ENCODE results near the gene TMEM92.
"Not testable (repeated sequence)": the region's sequence is repeated elsewhere in the genome, so short reads cannot be mapped to it uniquely, and the experiment has no call there.

The TMEM92 gene

DNA sequence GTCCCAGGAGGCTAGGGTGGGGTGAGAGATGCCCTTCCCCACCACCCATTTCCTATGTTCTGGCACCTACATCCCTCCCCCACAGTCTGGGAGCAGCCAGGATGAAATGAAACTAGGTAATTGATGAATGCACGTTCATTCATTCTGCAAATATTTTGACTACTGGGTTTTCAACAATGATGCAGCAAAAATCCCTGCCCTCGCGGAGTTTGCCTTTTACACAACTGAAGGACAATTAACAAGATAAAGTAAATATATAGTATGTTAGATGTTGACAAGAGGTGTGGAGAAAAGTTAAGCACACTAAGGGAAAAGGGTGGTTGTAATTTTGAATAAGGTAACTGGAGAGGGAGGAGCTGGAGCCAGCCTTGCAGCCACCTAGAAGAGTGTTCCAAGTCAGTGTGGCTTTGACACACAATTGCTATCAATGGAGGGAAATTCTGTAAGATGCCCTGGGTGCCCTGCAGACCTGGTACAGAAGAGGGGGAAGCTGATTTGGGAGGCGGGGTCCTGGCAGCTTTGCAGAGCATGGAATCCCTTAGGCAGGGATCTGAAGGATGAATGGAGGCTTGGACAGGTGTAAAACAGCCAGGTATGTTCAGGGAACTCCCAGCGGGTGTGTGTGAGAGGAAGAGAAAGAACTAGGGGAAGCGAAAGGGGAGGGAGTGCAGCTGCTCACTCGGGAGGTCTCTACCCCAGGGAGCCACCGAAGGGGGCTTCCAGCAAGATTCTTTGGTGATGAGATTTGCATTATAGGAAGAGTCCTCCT lies 2.5 kb downstream of the TMEM92 start:
- DNase-seq: no peak

GRCh38 chr17:50277357-50277754 lies 3.1 kb downstream of the TMEM92 start:
- no peak for DNase-seq

DNA sequence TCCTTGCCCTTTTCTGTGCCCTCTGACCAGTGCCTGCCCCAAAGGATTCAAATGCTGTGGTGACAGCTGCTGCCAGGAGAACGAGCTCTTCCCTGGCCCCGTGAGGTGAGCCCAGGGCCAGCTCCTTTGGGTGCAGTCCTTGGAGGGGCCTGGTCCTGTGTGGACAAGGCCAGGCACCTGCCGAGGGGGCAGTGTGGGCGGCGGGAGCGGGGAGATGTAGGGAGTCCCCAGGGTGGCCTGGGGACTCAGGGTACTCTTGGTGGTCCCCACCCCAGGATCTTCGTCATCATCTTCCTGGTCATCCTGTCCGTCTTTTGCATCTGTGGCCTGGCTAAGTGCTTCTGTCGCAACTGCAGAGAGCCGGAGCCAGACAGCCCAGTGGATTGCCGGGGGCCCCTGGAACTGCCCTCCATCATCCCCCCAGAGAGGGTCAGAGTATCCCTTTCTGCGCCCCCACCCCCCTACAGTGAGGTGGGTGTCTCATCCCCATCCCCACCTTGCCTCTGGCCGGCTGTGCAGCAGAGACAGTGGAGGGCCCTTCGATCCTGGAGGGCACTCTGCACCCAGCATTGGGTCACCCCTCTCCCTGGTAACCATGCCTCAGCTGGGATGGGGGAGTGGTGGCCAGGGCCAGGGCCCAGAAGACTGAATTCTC lies 4.4 kb downstream of the TMEM92 start:
- no peak for DNase-seq

DNA sequence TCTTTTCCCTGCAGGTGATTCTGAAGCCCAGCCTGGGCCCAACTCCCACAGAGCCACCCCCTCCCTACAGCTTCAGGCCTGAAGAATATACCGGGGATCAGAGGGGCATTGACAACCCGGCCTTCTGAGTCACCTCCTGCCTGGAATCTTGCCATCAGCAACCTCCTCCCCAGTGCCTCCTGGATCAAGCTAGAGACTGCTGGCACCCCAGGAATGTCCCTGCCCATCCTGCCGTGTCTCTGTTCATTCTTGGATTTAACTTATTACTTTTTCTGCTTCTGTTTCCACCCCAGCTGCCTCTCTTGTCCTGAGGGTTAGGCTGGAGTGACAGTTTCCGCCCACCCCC lies 4.9 kb downstream of the TMEM92 start:
- no peak for DNase-seq

DNA sequence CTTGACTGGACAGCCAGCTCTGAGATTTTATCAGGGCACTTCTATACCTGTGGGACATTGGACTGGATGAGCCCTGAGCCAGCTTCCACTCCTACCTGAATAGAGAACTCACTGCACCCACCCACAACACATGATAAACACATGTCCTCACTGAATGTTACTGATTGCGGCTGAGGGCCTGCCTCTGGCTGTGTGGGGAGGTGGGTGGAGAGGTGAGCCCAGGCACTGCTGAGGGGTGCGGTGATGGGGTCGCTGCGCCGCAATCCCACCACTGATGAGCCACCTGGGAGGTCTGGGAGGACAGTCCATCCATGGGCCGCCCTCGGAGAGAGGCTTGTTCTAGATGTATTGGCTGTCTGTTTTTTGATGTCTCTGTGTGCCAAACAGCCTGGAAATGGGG lies 5.4 kb downstream of the TMEM92 start:
- DNase-seq: no peak

DNA sequence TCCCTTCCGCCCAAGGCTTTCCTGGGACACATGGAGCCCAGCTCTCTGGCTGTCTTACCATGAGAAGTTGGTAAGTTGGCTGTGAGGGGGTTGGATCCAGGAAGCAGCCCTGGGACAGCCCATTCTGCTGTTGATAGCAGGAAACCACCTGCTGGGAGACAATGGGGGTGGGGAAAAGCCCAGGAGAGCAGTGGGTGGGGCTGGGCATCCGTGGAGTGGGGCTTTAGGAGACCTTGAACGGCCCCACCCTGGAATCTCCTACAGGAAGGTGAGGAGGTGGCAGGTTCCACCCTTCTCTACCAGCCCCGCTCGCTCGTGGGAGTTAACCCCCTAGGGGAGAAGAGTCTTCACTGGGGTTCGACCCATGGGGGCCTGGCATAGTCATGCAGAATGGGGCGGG lies 5.8 kb downstream of the TMEM92 start:
- DNase-seq: no peak

GRCh38 chr17:50280801-50281441 lies 6.7 kb downstream of the TMEM92 start:
- no peak for DNase-seq

DNA sequence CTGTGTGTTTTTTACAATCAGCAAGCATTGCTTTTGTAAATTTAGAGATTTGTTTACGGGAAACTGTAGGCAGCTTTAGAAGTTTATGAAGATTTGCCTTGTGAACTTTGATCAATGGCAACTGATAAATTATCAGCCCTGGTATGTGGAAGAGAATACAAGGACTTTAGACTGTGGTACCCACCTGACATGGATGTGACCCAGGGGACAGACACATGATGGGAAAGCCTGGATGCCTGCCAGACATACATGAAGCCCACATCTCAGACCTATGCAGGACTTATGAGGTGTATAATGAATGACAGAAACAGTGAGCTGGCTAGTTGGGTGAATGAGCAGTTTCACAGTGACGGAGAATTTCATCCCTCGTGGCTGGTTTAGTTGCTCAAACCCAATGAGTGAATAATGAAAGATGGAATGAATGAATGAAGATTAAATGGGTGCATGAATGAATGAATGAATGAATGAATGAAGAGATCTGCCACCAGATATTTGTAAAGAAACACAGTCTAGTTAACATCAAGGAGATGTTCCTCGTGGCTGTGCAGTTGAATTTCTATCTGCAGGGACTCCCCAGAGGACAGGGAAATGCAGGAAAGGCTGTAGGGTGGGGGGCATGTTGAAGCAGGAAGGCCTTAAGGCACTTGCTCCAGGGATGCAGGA lies 7.6 kb downstream of the TMEM92 start:
- DNase-seq: no peak

- DNase-seq: peak; percentile 63
Measured at GRCh38 chr17:50283246-50283645, 9.0 kb downstream of the TMEM92 start.

DNA sequence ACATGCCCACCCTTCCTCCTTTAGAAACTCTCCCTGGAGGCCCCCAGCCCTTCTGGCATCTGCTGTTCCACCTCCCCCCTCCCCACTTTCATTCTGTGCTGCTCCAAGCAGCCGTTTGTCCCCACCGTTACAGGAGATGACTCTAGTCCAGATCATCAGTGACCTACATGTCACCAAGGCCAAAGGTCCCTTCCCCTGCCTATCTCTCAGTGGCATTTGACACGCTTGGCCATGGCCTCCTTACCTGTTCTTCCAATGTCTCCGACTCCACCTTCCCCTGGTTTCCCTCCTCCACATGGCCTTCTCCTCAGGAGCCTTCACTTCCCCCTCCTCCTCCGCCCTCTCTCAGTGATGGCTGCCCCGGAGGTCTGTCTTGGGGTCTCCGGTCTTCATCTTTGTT lies 9.4 kb downstream of the TMEM92 start:
- no peak for DNase-seq

DNA sequence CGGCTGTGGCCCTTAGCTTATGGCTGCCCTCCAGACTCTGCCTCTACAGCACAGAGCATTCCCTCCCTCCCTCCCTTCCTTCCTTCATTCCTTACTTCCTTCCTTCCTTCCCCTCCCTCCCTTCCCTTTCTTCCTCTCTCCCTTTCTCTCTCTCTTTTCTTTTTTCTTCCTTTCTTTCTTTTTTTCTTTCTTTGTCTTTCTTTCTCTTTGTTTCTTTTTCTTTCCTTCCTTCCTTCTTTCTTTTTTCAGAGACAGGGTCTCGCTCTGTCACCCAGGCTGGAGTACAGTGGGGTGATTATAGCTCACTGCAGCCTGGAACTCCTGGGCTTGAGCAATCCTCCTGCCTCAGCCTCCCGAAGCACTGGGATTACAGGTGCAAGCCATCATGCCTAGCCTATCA lies 11.7 kb downstream of the TMEM92 start:
- DNase-seq: no peak

DNA sequence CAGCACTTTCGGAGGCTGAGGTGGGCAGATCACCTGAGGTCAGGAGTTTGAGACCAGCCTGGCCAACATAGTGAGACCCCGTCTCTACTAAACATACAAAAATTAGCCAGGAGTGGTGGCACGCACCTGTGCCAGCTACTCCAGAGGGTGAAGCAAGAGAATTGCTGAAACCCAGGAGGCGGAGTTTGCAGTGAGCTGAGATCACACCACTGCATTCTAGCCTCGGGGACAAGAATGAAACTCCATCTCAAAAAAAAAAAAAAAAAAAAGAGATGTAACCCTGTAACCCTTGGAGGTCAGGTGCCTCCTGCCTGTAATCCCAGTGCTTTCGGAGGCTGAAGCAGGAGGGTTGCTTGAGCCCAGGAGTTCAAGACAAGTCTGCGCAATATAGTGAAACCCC lies 13.0 kb downstream of the TMEM92 start:
- not testable (repeated sequence) for DNase-seq

DNA sequence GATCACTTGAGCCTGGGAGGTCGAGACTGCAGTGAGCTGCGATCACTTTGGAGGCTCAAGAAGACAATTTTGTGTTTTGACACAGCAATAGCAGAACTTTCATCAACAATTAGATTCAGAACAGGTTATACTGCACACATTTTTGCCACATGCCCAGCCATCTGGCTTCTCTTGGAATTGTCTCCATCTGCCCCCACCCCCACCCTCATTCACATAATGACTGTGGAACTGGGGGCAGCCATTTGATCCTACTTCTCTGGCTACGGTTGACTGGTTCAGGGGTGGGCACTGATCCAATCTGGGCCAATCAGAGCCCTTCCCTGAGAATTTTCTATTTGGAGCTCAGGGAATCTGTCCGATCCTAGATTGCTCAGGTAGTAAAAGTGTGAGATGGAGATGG lies 14.0 kb downstream of the TMEM92 start:
- no peak for DNase-seq

- DNase-seq: no peak
Measured at GRCh38 chr17:50289278-50289677, 15.0 kb downstream of the TMEM92 start.

DNA sequence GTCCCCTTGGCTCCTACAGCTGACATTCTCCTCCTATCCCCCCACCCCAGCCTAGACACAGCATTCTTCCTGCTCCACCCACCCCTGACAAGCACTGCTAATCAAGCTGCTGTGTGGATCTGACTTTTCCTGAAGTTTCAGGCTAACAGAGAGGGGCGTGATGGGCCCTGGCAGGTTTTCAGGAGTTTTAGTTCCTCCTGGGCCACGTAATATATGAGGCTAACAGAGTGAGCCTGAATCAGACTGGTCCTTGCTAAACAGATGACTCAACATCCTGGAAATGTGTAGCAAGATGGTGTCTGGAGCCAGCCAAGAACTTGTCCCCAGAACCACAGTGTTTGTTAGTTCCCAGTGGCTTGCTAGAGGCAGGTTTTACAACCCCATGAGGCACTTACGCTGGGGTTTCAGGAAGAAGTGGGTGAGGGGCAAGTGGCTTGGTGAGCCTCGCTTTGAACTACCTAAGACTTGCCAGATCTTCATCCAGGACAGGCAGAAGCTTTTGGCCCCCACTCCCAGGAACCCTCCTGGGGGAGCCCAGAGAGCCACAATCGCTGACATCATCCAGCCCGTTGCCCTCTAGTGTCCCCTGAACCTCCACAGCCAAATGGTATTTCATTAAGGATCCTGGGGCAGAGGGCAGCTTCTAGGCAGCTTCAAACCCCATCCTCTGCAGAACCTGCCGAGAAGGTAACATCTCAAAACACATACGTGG lies 15.9 kb downstream of the TMEM92 start:
- peak; percentile 36 for DNase-seq

DNA sequence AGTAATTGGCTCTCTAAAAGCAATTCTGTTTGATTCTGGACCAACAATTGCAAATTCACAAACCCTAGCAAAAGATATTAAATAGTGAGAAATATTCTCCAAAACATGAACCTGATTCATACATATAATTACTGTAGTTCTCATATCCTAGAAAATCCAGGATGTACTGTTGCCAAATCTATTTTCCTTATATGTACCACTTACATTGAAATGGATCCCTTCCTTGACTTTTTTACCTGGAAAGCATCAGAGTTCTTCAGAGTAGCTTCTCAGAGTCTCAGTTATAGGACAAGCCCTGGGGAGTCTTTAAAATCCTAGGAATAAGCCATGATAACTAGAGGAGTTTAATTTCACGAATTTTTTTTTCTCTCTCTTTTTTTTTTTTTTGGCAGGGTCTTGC lies 16.7 kb downstream of the TMEM92 start:
- DNase-seq: no peak

DNA sequence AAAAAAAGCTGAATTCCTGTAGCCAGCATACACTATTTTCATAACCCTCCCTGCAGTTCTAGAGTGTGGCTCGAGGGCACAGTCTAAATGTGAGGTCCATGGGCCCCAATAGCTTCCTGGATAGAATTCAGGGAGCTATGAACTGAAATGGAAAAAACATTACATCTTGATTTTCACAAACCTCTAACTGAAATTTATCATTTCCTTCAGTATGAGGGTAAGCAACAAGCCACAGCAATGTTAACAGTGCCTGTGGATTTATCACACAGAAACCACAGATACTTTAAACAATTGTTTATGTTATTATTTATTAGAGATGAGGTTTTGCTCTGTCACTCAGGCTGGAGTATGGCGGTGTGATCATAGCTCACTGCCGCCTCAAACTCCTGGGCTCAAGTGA lies 18.2 kb downstream of the TMEM92 start:
- no peak for DNase-seq

DNA sequence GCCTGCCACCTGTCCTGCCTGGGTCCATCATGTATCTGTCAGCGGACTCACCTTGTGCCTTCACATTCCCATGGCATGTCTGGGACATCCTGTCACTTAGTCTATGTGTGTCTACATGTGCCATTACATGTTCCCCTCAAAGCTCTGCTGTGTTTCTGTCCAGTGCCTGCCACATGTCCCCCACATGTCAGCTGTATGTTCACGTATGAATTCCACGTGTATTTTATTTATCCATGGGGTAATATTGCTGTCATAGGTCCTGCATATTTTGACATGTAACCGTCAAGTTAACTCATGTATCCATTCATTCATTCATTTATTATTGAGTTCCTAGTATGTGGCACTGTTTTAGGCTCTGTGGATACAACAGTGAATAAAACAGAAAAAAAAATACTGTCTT lies 20.8 kb downstream of the TMEM92 start:
- DNase-seq: no peak

- DNase-seq: peak; percentile 87
Measured at GRCh38 chr17:50297407-50297865, 23.2 kb downstream of the TMEM92 start.

- no peak for DNase-seq
Measured at GRCh38 chr17:50298018-50298417, 23.8 kb downstream of the TMEM92 start.

DNA sequence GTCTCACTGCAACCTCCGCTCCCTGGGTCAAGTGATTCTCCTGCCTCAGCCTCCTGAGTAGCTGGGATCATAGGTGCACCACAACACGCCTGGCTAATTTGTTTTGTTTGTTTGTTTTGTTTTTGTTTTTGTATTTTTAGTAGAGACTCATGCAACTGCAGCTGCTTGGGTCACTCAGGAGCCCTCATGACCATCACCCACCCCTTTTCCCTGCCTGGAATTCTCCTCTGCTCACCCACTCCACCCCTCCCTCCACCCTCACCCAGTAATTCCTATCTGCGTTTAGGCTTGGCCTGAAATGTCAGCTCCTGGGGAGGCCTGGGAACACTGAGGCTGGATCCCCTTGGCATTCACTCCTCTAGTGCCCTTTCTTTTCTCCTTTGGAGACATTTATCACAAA lies 25.5 kb downstream of the TMEM92 start:
- no peak for DNase-seq

- DNase-seq: not testable (repeated sequence)
Measured at GRCh38 chr17:50300824-50301223, 26.6 kb downstream of the TMEM92 start.
